Sigmoid colon (tissue), 3 donors: Measurements from ENCODE around the gene RAB15.

Experiments
- POLR2A ChIP-seq, 2 donors: fragments of 450-650 bp; IDR thresholded peaks; one replicate each; pipeline ENCODE4 v1.6.1; 2016; ENCODE audit warnings: antibody characterized with exemption in 2 of 2, mild to moderate bottlenecking in 2 of 2, moderate library complexity in 2 of 2
- TF ChIP-seq, protein P1 (sequence below), 4 experiments: fragments of 450-650 bp in 3 of 4; fragments of 200-600 bp in 1 of 4; IDR thresholded peaks; one replicate each; pipeline ENCODE4 v1.5.1; 2016 to 2019; ENCODE audit warnings: antibody characterized with exemption in 4 of 4, mild to moderate bottlenecking in 3 of 4, moderate library complexity in 2 of 4

DNA sequence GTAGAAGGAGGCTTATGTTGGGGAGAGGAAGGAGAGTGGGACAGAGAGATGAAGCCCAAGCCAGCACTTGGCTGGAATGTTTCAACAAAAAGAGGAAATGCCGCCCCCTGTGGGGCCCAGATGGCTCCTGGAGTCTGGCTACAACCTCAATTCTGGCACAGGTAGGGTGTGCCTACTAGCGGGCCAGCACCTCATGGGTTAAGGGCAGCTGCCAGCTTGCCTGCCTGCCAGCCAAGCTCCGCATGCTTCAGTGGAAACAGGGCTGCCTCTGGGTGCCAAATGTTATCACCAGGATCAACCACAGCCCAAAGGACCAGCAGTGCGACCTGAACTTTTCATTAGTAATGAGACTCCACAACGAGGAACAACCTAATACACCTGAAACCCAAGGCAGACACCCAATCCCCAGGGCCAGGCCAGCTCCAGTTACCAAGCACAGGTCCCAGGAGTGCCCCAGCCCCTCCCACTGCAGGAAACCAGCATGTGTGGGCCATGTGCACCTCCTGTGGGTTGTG, 11.3 kb downstream of the RAB15 start:
- TF ChIP-seq, protein P1, sequence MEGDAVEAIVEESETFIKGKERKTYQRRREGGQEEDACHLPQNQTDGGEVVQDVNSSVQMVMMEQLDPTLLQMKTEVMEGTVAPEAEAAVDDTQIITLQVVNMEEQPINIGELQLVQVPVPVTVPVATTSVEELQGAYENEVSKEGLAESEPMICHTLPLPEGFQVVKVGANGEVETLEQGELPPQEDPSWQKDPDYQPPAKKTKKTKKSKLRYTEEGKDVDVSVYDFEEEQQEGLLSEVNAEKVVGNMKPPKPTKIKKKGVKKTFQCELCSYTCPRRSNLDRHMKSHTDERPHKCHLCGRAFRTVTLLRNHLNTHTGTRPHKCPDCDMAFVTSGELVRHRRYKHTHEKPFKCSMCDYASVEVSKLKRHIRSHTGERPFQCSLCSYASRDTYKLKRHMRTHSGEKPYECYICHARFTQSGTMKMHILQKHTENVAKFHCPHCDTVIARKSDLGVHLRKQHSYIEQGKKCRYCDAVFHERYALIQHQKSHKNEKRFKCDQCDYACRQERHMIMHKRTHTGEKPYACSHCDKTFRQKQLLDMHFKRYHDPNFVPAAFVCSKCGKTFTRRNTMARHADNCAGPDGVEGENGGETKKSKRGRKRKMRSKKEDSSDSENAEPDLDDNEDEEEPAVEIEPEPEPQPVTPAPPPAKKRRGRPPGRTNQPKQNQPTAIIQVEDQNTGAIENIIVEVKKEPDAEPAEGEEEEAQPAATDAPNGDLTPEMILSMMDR (IDR thresholded peaks at IDR 0.05): no peak
- TF ChIP-seq POLR2A (IDR thresholded peaks at IDR 0.05): no peak
